HEK293T (cell line): ENCODE results near the gene TSPAN12.
A peak's percentile ranks its signal among the peaks of the same experiment; 100 is the strongest.

Experiments used
- CTCF ChIA-PET: fragments of 350-600 bp; formaldehyde crosslinking; extraction: SDS; loops from one replicate; lab custom pipeline; 2021; ENCODE audit warnings: antibody characterized with exemption, inconsistent platforms; lab: Yijun Ruan, JAX
- POLR2A ChIA-PET: fragments of 350-600 bp; formaldehyde crosslinking; extraction: SDS; loops from one replicate; lab custom pipeline; 2020; ENCODE audit warnings: antibody characterized with exemption, inconsistent platforms; lab: Yijun Ruan, JAX
- DNase-seq: peaks from one replicate; pipeline ENCODE4 v3.0.0; 2012; ENCODE audit warnings: mixed read lengths; ENCODE audit errors: extremely low spot score
- ARNT ChIP-seq: fragments of 450-650 bp; IDR thresholded peaks from 2 replicates; pipeline ENCODE4 v1.6.1; 2017; ENCODE audit warnings: mild to moderate bottlenecking
- BHLHE40 ChIP-seq: fragments of 450-650 bp; IDR thresholded peaks from 2 replicates; pipeline ENCODE4 v1.6.1; 2016; ENCODE audit warnings: mild to moderate bottlenecking, moderate library complexity, borderline replicate concordance
- CTBP1 ChIP-seq: fragments of 450-650 bp; IDR thresholded peaks from 2 replicates; pipeline ENCODE4 v1.6.1; 2016; ENCODE audit warnings: borderline replicate concordance
- ELF4 ChIP-seq: fragments of 450-650 bp; IDR thresholded peaks from 2 replicates; pipeline ENCODE4 v1.6.1; 2017; ENCODE audit warnings: antibody characterized with exemption
- FOXA1 ChIP-seq: fragments of 450-650 bp; IDR thresholded peaks from 2 replicates; pipeline ENCODE4 v1.6.1; 2016; ENCODE audit warnings: mild to moderate bottlenecking
- FOXK2 ChIP-seq: fragments of 450-650 bp; IDR thresholded peaks from 2 replicates; pipeline ENCODE4 v1.6.1; 2016; ENCODE audit warnings: mild to moderate bottlenecking
- FOXM1 ChIP-seq: fragments of 450-650 bp; IDR thresholded peaks from 2 replicates; pipeline ENCODE4 v1.6.1; 2017; ENCODE audit warnings: mild to moderate bottlenecking, borderline replicate concordance
- HDGF ChIP-seq: fragments of 450-650 bp; IDR thresholded peaks from 2 replicates; pipeline ENCODE4 v1.6.1; 2017; ENCODE audit warnings: antibody characterized with exemption, borderline replicate concordance
- L3MBTL2 ChIP-seq: fragments of 450-650 bp; conservative IDR thresholded peaks from 2 replicates; pipeline ENCODE4 v1.6.1; 2016; ENCODE audit warnings: mild to moderate bottlenecking
- LEF1 ChIP-seq: fragments of 450-650 bp; IDR thresholded peaks from 2 replicates; pipeline ENCODE4 v1.6.1; 2017; ENCODE audit warnings: mild to moderate bottlenecking, borderline replicate concordance
- NFRKB ChIP-seq: fragments of 450-650 bp; IDR thresholded peaks from 2 replicates; pipeline ENCODE4 v1.6.1; 2016; ENCODE audit warnings: mild to moderate bottlenecking, moderate library complexity
- SP1 ChIP-seq: fragments of 450-650 bp; IDR thresholded peaks from 2 replicates; pipeline ENCODE4 v1.6.1; 2017
- SUZ12 ChIP-seq: fragments of 450-650 bp; IDR thresholded peaks from 2 replicates; pipeline ENCODE4 v1.6.1; 2016; ENCODE audit warnings: mild to moderate bottlenecking
- TARDBP ChIP-seq: fragments of 450-650 bp; IDR thresholded peaks from 2 replicates; pipeline ENCODE4 v1.6.1; 2016
- ZNF384 ChIP-seq: fragments of 450-650 bp; IDR thresholded peaks from 2 replicates; pipeline ENCODE4 v1.6.1; 2016
- TF ChIP-seq, protein P1 (sequence below): fragments of 450-650 bp; IDR thresholded peaks from 2 replicates; pipeline ENCODE4 v1.6.1; 2016

The TSPAN12 gene

GRCh38 chr7:120874722-120875121, 16.8 kb upstream of the TSPAN12 start:
- POLR2A ChIA-PET, result no interaction called here
- CTCF ChIA-PET, result no interaction called here
- TF ChIP-seq CTBP1, result no peak
- TF ChIP-seq L3MBTL2, result no peak
- no peak for DNase-seq

DNA sequence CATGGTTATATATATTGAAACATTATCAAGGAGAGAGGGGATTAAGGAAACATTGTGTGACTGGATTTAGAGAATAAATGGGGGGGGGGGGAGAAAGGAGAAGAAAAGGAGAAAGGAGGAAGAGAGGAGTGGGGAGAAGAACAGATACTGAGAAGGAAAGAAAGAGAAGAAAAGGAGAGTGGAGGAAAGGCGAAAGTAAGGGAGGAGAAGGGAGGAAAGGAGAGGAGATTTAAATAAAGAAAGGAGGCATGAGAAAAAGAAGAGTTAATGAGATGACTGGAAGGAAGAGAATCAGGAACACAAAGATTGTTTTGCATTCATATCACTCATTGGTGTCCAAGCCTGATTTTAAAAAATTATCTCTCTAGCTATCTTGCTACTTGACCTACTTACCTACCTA, 16.1 kb upstream of the TSPAN12 start:
- no peak for TF ChIP-seq CTBP1
- no peak for TF ChIP-seq TARDBP
- TF ChIP-seq FOXA1, result no peak
- TF ChIP-seq ZNF384, result no peak
- no peak for TF ChIP-seq LEF1
- no peak for DNase-seq
- POLR2A ChIA-PET, result no interaction called here
- CTCF ChIA-PET, result no interaction called here

DNA sequence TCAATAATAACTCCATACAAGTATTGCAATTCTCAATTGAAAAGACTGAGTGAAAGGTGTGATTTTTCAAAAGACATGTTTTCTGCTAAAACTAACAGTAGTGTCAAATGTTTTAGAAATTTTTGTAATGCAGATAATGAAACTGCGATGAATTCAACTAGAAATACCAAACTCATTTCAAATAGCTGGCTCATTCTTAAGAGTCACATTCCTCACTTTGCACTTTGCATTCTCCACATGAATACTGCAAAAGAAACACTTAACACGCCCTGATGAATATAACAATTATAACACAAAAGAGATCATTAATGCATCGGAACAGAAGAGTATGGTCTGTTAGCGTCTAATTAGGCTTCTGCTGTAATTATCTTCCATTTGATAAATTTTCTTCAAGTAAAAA, 15.5 kb upstream of the TSPAN12 start:
- TF ChIP-seq L3MBTL2, result no peak
- no peak for TF ChIP-seq ZNF384
- no peak for TF ChIP-seq LEF1
- TF ChIP-seq, protein P1, sequence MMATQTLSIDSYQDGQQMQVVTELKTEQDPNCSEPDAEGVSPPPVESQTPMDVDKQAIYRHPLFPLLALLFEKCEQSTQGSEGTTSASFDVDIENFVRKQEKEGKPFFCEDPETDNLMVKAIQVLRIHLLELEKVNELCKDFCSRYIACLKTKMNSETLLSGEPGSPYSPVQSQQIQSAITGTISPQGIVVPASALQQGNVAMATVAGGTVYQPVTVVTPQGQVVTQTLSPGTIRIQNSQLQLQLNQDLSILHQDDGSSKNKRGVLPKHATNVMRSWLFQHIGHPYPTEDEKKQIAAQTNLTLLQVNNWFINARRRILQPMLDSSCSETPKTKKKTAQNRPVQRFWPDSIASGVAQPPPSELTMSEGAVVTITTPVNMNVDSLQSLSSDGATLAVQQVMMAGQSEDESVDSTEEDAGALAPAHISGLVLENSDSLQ, result no peak
- TF ChIP-seq NFRKB, result no peak
- no peak for TF ChIP-seq ELF4
- TF ChIP-seq FOXA1, result no peak
- no peak for TF ChIP-seq BHLHE40
- no peak for TF ChIP-seq ARNT
- CTCF ChIA-PET, result no interaction called here
- POLR2A ChIA-PET, result no interaction called here
- no peak for DNase-seq

- ChIA-PET CTCF (no interaction called here), POLR2A (no interaction called here)
- DNase-seq, result no peak
- no peak for TF ChIP-seq HDGF
- TF ChIP-seq FOXM1, result no peak
- no peak for TF ChIP-seq FOXA1
- TF ChIP-seq CTBP1, result no peak
- no peak for TF ChIP-seq SP1
Observed at GRCh38 chr7:120869700-120870099, 11.8 kb upstream of the TSPAN12 start.

- TF ChIP-seq HDGF, result no peak
- TF ChIP-seq SP1, result no peak
- TF ChIP-seq FOXM1, result no peak
- CTCF ChIA-PET, result no interaction called here
Observed at GRCh38 chr7:120867932-120868331, 10.0 kb upstream of the TSPAN12 start.

GRCh38 chr7:120865191-120865981, 7.4 kb upstream of the TSPAN12 start:
- no peak for TF ChIP-seq CTBP1
- no peak for TF ChIP-seq ARNT
- no peak for TF ChIP-seq L3MBTL2
- TF ChIP-seq ZNF384, result no peak
- no peak for TF ChIP-seq FOXK2
- TF ChIP-seq TARDBP, result no peak
- no peak for TF ChIP-seq SUZ12
- no peak for TF ChIP-seq LEF1
- TF ChIP-seq SP1, result no peak
- TF ChIP-seq FOXM1, result no peak
- no peak for TF ChIP-seq ELF4
- DNase-seq, result no peak
- ChIA-PET POLR2A (no interaction called here), CTCF (no interaction called here)

More at GRCh38 chr7:120867932-120868331, 10.0 kb upstream of the TSPAN12 start:
- POLR2A ChIA-PET, result interaction anchor here (1.2 kb wide), 1 partner anchor 10 kb away, joined by 4 read pairs; the partner anchor contains the start of gene TSPAN12
- DNase-seq, result no peak

DNA sequence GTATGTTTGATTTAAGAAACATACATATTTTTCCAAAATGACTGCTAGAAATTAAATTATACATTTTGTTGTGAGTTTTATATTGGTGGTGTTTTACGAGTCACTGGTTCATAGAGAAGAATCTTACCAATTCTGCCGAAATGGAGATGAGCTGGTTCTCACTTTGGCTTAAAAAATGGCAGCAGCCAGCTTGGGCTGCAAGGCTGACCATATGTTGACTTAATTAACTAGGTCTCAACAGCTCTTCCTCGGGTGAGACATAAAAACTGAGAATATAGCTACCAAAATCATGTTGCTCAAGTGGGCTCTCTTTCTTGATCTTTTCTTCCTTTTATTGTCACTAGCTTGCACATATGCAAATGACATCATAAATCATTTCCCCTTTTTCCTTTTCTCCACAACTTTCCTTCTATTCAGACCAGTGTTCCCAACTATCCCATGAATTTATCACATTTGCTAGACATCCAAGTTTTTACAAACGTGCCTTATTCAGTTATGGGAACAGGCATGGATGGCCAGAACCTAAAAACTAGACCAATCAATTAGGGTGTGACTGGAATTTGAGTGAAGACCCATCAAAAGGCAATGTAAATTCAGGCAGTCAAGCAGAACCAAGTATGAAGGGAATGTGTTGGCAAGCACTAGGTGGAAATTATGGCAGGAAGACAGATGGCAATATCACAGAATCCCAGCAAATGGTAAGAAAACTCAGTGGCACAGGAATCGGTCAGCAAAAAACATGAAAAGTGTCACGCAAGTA, 6.4 kb upstream of the TSPAN12 start:
- ChIA-PET POLR2A (no interaction called here), CTCF (no interaction called here)
- DNase-seq, result no peak
- TF ChIP-seq FOXA1 (no peak), ELF4 (no peak)
- TF ChIP-seq, protein P1, result peak; percentile 49; the same call in 1 of the 2 replicates
